Endothelial cell (in vitro differentiated cells): ENCODE results near the gene ABCF2. TPM values are rescaled to one million over a fixed set of nuclear protein-coding genes. Genes with fewer than 3 reads are reported as not detected.

ENCODE experiments used
- DNase-seq: peaks from one replicate; pipeline ENCODE4 v3.0.0; 2021; ENCODE audit warnings: low spot score
- H3K27ac Mint-ChIP-seq: one replicate; pipeline ENCODE4 v1.8.0; 2021; ENCODE audit warnings: mixed read lengths, inconsistent platforms; ENCODE audit not compliant: unreplicated experiment
- H3K27me3 Mint-ChIP-seq: one replicate; pipeline ENCODE4 v1.8.0; 2021; ENCODE audit warnings: mild to moderate bottlenecking, moderate library complexity, mixed read lengths, inconsistent platforms; ENCODE audit not compliant: unreplicated experiment
- H3K36me3 Mint-ChIP-seq: one replicate; pipeline ENCODE4 v1.8.0; 2021; ENCODE audit warnings: mild to moderate bottlenecking, low read depth, mixed read lengths, inconsistent platforms; ENCODE audit not compliant: unreplicated experiment
- H3K4me1 Mint-ChIP-seq: one replicate; pipeline ENCODE4 v1.8.0; 2021; ENCODE audit warnings: mild to moderate bottlenecking, mixed read lengths, inconsistent platforms; ENCODE audit not compliant: unreplicated experiment
- H3K4me3 Mint-ChIP-seq: one replicate; pipeline ENCODE4 v1.8.0; 2021; ENCODE audit warnings: mild to moderate bottlenecking, mixed read lengths, inconsistent platforms; ENCODE audit not compliant: unreplicated experiment
- H3K9me3 Mint-ChIP-seq: one replicate; pipeline ENCODE4 v1.8.0; 2021; ENCODE audit warnings: mixed read lengths, inconsistent platforms; ENCODE audit not compliant: unreplicated experiment
- total RNA-seq: library from RNA; stranded (reverse); fragmentation: NEBNext Ultra II Directional; extraction: Animal tissue kit (Norgen Biotek cat#: 25700); gene quantifications from one replicate; pipeline ENCODE4 v1.2.1, GENCODE V29; 2021; ENCODE audit not compliant: unreplicated experiment
- TF ChIP-seq, protein P1 (sequence below): fragments of 200-600 bp; sonication (generic); IDR thresholded peaks from one replicate; pipeline ENCODE4 v1.5.0; 2021; ENCODE audit warnings: antibody characterized with exemption; ENCODE audit not compliant: unreplicated experiment

The ABCF2 gene
- total RNA-seq, 1 donor from 2014 or later = 39.6 TPM

DNA sequence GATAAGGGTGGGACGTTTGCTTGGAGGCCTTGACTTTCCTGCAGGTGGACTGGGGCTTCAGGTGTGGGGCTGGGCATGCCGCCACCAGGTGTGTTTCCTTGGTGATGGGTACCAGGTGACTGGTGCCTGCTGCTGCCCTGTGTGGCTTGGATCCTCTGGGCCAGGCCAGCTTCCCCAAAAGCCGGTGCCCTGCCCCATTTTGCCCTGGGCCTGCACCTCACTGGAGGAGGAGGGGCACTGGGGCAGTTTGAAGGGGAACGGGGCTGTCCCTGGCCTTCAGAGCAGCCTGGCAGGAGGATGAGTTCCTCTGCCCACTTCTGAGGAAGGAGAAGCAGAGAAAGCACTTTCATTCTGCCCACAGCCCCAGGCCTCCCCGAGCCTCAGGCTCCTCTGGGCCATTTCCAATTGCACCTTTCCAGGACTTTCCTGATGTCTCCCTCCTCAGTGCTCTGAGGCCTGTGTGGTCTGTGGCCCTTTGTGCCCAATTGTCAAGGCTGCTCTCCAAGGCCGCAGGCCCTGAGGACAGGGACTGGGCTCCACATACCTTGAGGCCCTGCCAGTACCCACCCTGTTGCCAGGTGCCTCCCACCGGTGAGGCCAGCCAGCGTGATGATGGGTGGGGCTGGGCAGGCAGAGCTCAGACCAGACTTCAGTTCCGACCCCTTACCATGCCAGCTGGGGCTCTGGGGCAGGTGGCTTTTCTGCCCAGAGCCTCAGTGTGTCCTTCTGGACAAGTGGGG, 46.8 kb upstream of the ABCF2 start:
- TF ChIP-seq, protein P1, sequence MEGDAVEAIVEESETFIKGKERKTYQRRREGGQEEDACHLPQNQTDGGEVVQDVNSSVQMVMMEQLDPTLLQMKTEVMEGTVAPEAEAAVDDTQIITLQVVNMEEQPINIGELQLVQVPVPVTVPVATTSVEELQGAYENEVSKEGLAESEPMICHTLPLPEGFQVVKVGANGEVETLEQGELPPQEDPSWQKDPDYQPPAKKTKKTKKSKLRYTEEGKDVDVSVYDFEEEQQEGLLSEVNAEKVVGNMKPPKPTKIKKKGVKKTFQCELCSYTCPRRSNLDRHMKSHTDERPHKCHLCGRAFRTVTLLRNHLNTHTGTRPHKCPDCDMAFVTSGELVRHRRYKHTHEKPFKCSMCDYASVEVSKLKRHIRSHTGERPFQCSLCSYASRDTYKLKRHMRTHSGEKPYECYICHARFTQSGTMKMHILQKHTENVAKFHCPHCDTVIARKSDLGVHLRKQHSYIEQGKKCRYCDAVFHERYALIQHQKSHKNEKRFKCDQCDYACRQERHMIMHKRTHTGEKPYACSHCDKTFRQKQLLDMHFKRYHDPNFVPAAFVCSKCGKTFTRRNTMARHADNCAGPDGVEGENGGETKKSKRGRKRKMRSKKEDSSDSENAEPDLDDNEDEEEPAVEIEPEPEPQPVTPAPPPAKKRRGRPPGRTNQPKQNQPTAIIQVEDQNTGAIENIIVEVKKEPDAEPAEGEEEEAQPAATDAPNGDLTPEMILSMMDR = no peak
- DNase-seq = no peak
- Mint-ChIP-seq H3K4me3 (no peak overlapping the region), H3K4me1 (peaks cover 3% of the 10 kb centered on the region), H3K27me3 (peaks cover 16% of the 10 kb centered on the region), H3K27ac (no peak overlapping the region), H3K36me3 (no peaks in the 10 kb centered on the region), H3K9me3 (no peaks in the 10 kb centered on the region)

DNA sequence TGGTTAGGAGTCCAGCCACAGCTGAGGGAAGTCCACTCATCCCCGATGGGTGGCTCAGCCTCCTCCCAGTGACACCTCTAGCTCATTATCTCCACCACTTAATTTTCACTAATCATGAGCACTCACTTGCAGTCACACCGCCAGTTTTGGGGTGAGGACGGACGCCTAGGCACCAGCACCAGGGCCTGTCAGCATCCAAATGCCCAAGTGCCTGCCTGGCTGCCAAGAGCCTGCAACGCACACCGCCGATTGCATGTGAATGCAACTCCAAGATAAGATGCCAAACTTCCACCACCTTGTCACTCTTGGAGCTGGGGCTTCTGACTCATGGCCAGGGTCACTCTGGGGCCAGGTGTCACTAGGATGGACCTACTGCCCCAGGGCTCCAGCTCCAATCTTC, 45.9 kb upstream of the ABCF2 start:
- Mint-ChIP-seq H3K36me3 (no peaks in the 10 kb centered on the region), H3K4me3 (no peak overlapping the region), H3K4me1 (peaks cover 3% of the 10 kb centered on the region), H3K9me3 (no peaks in the 10 kb centered on the region), H3K27me3 (peaks cover 18% of the 10 kb centered on the region), H3K27ac (no peak overlapping the region)
- DNase-seq = no peak
- TF ChIP-seq, protein P1 = no peak

DNA sequence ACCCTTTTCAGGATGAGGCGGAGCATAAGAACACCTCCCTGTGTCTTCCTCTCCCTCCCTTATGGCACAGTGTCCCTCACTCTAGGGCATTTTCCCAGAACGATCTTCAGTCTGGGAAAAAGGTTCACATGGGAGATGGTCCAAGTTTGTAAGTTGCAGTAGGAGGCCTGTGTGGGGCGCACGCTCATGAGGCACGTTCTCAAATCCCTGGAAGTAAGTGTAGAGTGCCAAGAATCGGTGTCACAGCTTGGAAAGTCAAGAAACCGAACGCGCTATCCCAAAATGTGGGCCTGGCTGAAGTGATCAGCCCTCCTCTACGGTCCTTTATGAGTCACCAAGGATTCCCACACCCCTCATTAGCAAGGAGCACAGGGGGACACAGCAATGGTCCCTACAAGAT, 45.4 kb upstream of the ABCF2 start:
- no peak overlapping the region for H3K27ac Mint-ChIP-seq
- H3K9me3 Mint-ChIP-seq = no peaks in the 10 kb centered on the region
- peaks cover 18% of the 10 kb centered on the region for H3K27me3 Mint-ChIP-seq
- no peak for DNase-seq
- H3K4me3 Mint-ChIP-seq = no peak overlapping the region
- TF ChIP-seq, protein P1 = no peak
- H3K4me1 Mint-ChIP-seq = peaks cover 3% of the 10 kb centered on the region
- no peaks in the 10 kb centered on the region for H3K36me3 Mint-ChIP-seq

DNA sequence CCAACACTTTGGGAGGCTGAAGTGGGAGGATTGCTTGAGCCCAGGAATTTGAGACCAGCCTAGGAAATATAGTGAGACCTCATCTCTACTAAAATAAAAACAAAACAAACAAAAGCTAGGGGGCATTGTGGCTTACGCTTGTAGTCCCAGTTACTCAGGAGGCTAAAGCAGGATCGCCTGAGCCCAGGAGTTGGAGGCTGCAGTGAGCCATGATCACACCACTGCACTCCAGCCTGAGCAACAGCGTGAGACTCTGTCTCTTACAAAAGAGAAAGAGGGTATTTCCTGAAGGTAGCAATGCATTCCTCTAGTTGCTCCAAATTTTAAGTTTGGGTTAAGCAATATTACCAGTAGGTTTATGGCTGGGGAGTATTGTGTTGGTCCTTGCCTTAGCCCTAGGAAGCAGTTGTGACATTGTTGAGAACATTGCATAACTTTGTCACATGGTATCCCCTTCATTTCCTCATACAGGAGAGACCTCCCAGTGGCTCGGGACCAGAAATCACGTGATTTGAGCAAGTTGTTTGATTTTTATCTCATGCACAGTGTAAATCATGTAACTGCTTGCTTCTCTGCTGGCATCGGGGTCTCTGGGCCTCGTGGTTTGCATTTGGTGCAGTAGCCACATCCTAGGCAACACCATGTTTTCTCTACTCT, 44.8 kb upstream of the ABCF2 start:
- H3K36me3 Mint-ChIP-seq = no peaks in the 10 kb centered on the region
- no peak overlapping the region for H3K27ac Mint-ChIP-seq

More for the DNA sequence above, 44.8 kb upstream of the ABCF2 start:
- no peak for DNase-seq
- TF ChIP-seq, protein P1 = no peak
- H3K4me1 Mint-ChIP-seq = peaks cover 3% of the 10 kb centered on the region
- peaks cover 17% of the 10 kb centered on the region for H3K27me3 Mint-ChIP-seq
- no peaks in the 10 kb centered on the region for H3K9me3 Mint-ChIP-seq
- H3K4me3 Mint-ChIP-seq = no peak overlapping the region
